Left renal cortex interstitium (tissue), 4 donors: Measurements from ENCODE around the gene POLDIP2. TPM values are rescaled to one million over a fixed set of nuclear protein-coding genes. Genes with fewer than 3 reads are reported as not detected.

Experiments used
- DNase-seq, 4 donors: peaks; one replicate each; pipeline ENCODE4 v3.0.0-alpha.2; 2013; ENCODE audit warnings: low read depth in 4 of 4, low spot score in 2 of 4, missing footprints in 1 of 4
- polyA plus RNA-seq, 4 donors: library from polyadenylated mRNA; unstranded; fragments of 120-200 nt; gene quantifications; one replicate each; pipeline ENCODE4 v1.2.1, GENCODE V29; 2013; ENCODE audit not compliant: insufficient read length in 4 of 4

Gene POLDIP2
- polyA plus RNA-seq, 4 donors, result 82.9 to 97.9 (median 89.8) TPM

GRCh38 chr17:28318759-28319597 is 38.3 kb downstream of the POLDIP2 start, which contains the start of gene TMEM97:
Gene TMEM97 (plus strand): TSS chr17:28319200. CDS start chr17:28319240, 40 bp downstream.
- DNase-seq, result peak; percentile 84 to 93 (median 90)

- DNase-seq, result no peak
Observed at GRCh38 chr17:28317966-28318758, 39.2 kb downstream of the POLDIP2 start.

- DNase-seq, result no peak
Observed at GRCh38 chr17:28317099-28317965, 40.0 kb downstream of the POLDIP2 start.

GRCh38 chr17:28315846-28316705 is 41.3 kb downstream of the POLDIP2 start:
- DNase-seq, result no peak

GRCh38 chr17:28313841-28314240 is 43.5 kb downstream of the POLDIP2 start:
- no peak for DNase-seq

- no peak for DNase-seq
Observed at GRCh38 chr17:28306954-28307401, 50.3 kb downstream of the POLDIP2 start.

- no peak for DNase-seq
Observed at GRCh38 chr17:28298449-28298848, 58.9 kb downstream of the POLDIP2 start.

Other genes with a start within 250 kb of the POLDIP2 start
- 10 to 100 TPM; 49.6 to 55.8 (median 51.5) TPM for gene TMEM97, start 38.3 kb downstream of the POLDIP2 start, polyA plus RNA-seq
- gene IFT20, start 22.1 kb downstream of the POLDIP2 start, polyA plus RNA-seq, result 10 to 100 TPM; 52.7 to 61.2 (median 57.5) TPM
- 10 to 100 TPM; 41.0 to 42.9 (median 42.3) TPM for gene TNFAIP1, start 21.8 kb downstream of the POLDIP2 start, polyA plus RNA-seq
- gene SEBOX, start 7.7 kb upstream of the POLDIP2 start, polyA plus RNA-seq, result not detected
- 10 to 100 TPM in 3 of 4 donors, 1 to 10 TPM in 1; 9.2 to 39.3 (median 17.5) TPM for gene VTN, start 12.8 kb upstream of the POLDIP2 start, polyA plus RNA-seq
- gene SARM1, start 14.2 kb upstream of the POLDIP2 start, polyA plus RNA-seq, result 10 to 100 TPM; 11.7 to 16.6 (median 15.0) TPM
- gene SLC46A1, start 48.7 kb upstream of the POLDIP2 start, polyA plus RNA-seq, result 10 to 100 TPM; 13.3 to 18.6 (median 13.4) TPM
- gene SLC13A2, start 116.1 kb upstream of the POLDIP2 start, polyA plus RNA-seq, result 10 to 100 TPM in 3 of 4 donors, 1 to 10 TPM in 1; 6.0 to 19.3 (median 14.6) TPM
- gene FOXN1, start 148.8 kb upstream of the POLDIP2 start, polyA plus RNA-seq, result under 1 TPM; 0.33 to 0.81 (median 0.56) TPM
- gene UNC119, start 195.1 kb upstream of the POLDIP2 start, polyA plus RNA-seq, result 10 to 100 TPM; 55.6 to 79.7 (median 65.4) TPM
- gene PIGS, start 214.0 kb upstream of the POLDIP2 start, polyA plus RNA-seq, result 100 to 1,000 TPM in 2 of 4 donors, 10 to 100 TPM in 2; 91.2 to 103 (median 95.8) TPM
- gene ALDOC, start 219.4 kb upstream of the POLDIP2 start, polyA plus RNA-seq, result 10 to 100 TPM; 17.7 to 31.4 (median 24.6) TPM
- gene SPAG5, start 241.5 kb upstream of the POLDIP2 start, polyA plus RNA-seq, result 10 to 100 TPM; 41.8 to 71.2 (median 53.9) TPM